Nucleus accumbens (tissue), 56 donors: ENCODE results near the gene BMI1.
A peak's percentile ranks its signal among the peaks of the same experiment; 100 is the strongest.

Experiments
- DNase-seq, 56 donors: peaks; one replicate each; lab custom pipeline; 2025; lab: John Stamatoyannopoulos, UW

Gene BMI1

DNA sequence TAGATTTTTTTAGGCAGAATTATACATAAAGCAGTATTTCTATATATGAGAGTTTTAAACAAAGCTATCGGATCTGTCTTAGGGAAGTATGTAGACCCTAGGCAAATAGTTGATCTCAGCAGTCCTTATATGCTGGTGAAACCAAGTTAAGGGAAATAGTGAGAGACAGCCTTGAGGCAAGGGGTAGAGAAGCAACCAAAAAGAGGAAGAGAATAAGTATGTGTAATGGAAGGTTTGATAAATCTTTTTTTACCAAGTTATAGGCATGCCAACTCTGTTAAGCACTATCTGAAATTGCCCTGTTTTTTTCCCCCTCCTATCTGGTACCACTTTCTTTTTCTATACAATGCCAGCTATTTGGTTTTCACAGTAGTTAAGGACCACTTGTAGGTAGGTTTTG, 44.3 kb downstream of the BMI1 start:
- no peak for DNase-seq

DNA sequence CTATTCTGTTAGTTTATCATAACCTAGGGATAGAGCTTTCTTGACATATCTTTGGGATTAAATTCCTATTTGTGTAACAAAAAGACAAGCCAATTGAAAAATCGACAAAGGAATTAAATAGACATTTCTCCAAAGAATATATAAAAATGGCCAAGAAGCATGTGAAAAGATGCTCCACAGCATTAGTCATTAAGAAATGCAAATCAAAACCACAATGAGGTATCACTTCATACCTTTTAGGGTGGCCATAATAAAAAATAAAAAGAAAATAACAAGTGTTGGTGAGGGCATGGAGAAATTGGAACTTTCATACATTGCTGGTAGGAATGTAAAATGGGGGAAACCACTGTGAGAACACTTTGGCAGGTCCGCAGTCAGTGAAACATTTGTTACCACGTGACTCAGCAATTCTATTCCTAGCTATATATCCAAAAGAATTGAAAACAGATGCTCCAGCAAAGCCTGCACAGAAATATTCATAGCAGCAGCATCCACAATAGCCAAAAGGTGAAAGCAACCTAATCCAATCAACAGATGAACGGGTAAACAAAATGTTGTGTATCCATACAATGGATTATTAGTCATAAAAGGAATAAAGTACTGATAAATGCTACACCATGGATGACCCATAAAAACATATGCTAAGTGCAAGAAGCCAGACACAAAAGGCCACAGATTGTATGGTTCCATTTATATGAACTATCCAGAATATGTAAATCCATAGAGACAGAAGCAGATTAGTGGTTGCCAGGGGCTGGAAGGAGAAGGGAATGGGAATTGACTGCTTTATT, 44.9 kb downstream of the BMI1 start:
- no peak for DNase-seq

DNA sequence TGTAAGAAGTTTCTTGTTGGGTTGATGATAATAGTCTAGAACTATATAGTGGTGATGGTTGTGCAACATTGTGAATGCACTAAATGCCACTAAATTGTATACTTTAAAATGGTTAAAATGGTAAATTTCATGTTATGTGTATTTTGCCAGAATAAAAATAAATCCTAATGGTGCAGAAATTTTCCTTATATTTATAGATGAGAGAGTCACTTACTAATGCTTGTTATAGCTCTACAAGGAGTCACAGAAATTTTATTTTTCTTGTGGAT, 45.5 kb downstream of the BMI1 start:
- no peak for DNase-seq

DNA sequence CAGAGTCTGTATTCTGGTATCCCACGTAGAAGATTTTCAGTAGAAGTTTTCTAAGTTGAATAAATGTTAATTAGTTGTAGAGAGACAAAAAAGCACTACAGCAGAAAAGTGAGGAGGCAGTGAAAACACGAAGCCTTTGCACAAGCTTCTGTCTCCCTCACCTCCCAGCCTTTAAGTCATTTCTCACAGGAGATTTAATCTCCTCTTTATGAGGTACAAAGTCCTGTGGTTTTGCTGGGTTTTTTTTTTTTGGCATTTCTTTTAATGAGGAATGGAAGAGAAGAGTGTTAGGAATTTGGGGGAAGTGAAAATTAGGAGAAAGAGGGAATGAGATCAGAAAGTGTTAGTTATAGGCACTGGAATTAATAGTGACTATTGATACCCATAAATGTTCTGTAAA, 45.9 kb downstream of the BMI1 start:
- no peak for DNase-seq

DNA sequence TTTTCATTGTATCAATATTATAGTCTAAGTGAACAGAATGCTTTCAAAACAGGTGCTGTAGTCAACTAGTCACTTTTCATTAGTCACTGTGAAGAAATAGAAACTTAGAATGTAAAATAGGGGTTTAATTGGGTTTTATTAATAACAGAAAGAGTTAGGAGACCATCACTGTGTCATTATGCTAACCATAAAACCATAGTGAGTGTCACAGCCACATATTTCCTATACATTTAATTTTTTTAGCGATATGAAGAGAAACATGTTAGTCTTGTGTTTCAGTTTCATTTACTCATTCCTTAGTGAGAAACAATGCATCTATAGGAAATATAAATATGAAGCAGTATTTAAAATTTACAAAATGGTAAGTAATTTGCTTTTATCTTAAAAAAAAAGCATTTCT, 46.6 kb downstream of the BMI1 start:
- no peak for DNase-seq

DNA sequence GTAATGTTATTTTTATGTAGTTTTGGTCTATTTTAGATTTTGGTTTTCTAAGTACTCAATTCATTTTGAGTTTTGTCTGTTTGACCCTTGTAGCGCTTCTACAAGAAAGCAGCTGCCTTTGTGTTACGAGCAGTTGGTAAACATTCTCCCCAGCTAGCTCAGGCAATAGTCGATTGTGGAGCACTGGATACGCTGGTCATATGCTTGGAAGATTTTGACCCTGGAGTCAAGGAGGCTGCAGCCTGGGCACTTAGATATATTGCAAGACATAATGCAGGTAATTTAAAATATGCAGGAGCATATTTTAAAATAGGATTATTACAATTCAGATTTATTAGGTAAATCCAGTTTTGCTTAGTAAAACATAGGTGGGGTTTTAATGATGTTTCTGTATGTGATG, 47.5 kb downstream of the BMI1 start:
- no peak for DNase-seq

DNA sequence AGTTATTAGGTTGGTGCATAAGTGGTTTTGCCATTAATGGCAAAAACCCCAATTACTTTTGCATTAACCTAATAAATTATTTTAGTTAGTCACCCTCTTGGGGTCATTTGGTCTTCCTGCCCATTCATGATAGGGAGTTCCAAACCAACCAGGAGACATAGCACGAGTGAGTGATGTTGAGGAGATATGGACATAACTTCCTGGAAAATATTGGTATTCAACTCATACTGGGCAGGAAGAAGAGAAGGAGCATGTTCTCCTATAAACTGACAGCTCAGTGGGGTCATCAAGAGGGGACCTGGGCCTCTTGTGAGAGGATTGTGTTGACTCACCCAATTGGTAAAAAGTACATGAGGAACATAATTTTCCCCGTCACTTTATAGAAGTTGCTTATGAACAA, 48.1 kb downstream of the BMI1 start:
- no peak for DNase-seq

DNA sequence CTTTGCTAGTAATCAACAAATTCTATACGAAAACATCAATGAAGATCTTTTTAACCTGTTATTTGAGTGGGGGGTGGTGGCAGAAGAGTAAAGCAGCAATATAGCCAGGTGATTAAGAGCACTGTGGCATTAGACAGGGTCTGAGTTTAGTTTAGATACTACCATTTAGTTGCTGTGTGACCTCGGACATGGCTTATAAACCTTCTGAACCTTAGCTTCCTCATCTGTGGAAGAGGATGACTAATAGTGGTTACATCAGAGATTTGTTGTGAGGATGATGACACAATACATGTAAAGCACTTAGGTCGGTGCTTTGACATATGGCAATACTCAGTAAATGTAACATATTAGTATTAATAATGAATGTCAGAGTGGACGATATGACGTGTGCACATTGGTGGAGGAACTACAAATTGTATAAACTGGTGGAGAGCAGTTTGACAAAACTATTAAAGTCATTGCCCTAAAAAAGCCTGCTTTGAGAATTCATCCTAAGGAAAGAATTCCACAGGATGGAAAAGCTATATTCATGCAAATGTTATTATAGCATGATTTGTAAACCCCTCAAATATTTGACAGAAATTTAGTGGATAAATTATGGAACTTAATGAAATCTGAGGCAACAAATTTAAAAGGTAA, 48.7 kb downstream of the BMI1 start:
- no peak for DNase-seq

DNA sequence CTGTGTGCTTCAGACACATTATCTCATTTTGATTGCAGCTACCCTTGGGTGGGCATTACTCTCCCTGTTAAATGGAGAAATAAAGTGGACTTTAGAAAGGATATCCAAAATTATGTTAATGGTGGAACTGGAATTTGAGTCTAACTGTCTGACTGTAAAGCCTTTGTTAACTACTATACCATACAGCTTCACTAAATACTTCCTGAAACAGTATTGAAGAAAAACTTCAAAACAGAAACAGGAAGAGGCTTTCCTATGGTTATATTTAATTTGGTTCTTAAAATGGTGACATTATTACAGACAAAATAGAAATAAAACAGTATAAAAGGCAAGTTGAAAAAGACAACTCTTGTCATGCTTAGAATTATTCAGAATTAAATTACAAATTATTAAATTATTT, 49.4 kb downstream of the BMI1 start:
- DNase-seq, result no peak

DNA sequence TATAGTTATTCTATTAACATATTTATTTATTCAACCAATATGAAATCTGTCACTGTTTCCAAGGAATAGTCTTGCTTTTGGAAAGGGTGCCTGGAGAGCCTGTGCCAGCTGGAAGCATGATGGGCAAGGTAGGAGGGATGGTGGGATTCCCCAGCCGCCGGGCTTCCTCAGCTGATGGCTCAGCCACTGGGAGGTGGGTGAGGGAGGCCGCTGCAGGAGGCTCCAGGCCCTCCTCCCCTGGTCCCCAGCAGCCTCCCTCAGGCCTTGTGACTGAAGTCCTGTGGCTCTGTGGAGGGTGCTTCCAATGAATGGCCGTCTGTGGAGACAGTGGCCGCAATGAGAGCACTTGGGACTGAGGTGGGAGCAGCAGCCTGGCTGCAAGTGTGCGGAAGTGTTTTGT, 51.4 kb downstream of the BMI1 start:
- DNase-seq, result no peak

DNA sequence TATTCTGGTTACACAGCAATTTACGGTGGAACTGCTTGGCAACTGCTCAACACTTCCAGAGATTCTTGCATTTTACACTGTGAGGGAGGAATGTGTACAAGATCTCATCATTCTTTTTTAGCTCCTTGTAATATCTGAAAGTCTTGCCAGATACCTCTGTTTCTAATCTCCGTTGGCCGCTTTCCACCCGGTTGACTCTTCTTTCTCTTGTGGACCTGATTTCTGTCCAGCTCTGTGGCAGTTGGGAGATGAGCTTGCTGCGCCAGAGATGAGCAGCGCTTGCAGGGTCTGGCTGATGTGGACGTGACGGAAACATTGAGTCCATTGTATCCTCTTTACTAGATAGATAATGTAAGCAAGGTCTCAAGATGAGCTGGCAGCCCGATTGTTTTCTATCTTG, 52.0 kb downstream of the BMI1 start:
- no peak for DNase-seq

DNA sequence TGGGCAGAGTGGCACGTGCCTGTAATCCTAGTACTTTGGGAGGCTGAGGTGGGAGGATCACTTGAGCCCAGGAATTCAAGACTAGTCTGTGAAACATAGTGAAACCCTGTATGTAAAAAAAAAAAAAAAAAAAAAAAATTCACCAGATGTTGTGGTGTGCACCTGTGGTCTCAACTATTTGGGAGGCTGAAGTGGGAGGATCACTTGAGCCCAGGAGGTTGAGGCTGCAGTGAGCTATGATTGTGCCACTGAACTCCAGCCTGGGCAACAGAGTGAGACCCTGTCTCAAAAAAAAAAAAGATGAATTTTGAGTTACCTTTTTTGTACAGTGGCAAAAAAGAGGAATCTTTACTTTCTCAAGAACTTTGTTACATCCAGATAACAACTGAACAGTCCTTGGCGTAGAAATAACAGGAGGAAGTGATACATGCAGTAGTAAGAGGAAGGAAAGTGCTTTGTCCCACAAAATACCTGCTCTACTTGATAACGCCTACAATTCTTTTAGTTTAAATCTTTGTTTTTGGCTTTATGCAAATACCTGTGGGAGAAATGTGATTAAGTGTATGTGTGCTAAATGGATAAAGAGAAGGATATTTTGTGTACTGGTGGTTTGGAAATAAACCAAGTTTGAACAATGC, 53.7 kb downstream of the BMI1 start:
- DNase-seq, result no peak

DNA sequence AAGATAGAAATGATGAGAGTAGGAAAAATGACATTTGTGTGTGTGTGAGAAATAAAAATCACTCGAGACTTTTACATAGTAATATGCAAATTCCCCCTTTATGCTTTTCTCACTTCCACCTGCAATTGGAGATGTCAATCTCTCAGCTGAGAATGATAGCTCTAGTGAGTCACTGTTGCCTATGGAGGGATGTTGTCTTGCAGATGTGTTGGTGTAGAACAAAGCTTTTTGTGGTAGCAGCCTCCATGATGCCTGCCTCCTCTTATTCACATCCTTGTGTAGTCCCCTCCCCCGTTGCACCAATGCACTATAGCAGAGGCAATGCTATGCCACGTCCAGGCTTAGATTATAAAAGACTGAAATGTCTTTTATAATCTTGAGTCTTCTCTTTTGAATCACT, 58.2 kb downstream of the BMI1 start:
- peak in 1 of 56 donors; percentile 1 for DNase-seq
